ENCODE results near the gene ATL1. TPM values are rescaled to one million over a fixed set of nuclear protein-coding genes. Genes with fewer than 3 reads are reported as not detected.

ATL1 gene
- total RNA-seq, 2 donors from 2014 or later: 0.88 to 1.7 TPM

DNA sequence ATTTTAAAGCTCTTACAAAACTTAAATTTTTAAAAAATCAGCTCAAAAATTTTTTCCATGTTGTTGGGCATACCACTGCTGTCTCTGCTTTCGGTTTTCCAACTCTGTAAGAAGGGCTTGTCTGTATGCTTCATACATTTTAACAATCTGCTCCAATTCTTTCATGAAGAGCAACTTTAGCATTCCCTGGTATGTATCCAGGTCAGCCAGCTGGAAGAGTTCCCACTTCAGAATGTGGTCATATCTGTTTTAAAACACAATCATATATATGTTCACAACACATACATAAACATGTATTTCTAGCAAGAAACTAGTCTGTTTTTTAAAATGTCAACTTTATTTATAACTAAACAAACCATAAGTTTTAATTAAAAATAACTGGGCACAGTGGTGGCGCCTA lies 75.2 kb downstream of the ATL1 start:
- Histone ChIP-seq H3K9ac (ENCODE audit: extremely low read depth, low read length, poor library complexity, severe bottlenecking) (no peak overlapping the region), H3K27ac (ENCODE audit: low read depth, low read length) (no peak overlapping the region), H3K36me3 (ENCODE audit: control insufficient read depth, insufficient read depth, low read length) (peaks cover 21% of the 10 kb centered on the region), H3K4me1 (ENCODE audit: control insufficient read depth, insufficient read depth, low read length) (no peaks in the 10 kb centered on the region), H3K27me3 (ENCODE audit: control insufficient read depth, insufficient read depth, low read length, poor library complexity, severe bottlenecking) (no peaks in the 10 kb centered on the region), H3K9me3 (ENCODE audit: control insufficient read depth, low read length) (no peaks in the 10 kb centered on the region), H3K4me3 (ENCODE audit: low read length) (no peak overlapping the region)
- whole genome bisulfite sequencing, 2 experiments (ENCODE audit: insufficient coverage in 1 of 2, insufficient read length in 1 of 2): 99 to 100% methylated on average over 1 to 2 of the region's 2 CpGs
- H3K9me3 Mint-ChIP-seq: no peaks in the 10 kb centered on the region
- H3K4me3 Mint-ChIP-seq: no peak overlapping the region
- TF ChIP-seq, protein P1, sequence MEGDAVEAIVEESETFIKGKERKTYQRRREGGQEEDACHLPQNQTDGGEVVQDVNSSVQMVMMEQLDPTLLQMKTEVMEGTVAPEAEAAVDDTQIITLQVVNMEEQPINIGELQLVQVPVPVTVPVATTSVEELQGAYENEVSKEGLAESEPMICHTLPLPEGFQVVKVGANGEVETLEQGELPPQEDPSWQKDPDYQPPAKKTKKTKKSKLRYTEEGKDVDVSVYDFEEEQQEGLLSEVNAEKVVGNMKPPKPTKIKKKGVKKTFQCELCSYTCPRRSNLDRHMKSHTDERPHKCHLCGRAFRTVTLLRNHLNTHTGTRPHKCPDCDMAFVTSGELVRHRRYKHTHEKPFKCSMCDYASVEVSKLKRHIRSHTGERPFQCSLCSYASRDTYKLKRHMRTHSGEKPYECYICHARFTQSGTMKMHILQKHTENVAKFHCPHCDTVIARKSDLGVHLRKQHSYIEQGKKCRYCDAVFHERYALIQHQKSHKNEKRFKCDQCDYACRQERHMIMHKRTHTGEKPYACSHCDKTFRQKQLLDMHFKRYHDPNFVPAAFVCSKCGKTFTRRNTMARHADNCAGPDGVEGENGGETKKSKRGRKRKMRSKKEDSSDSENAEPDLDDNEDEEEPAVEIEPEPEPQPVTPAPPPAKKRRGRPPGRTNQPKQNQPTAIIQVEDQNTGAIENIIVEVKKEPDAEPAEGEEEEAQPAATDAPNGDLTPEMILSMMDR (conservative IDR thresholded peaks at IDR 0.05): no peak
- no peak overlapping the region for H3K27ac Mint-ChIP-seq
- H3K27me3 Mint-ChIP-seq (ENCODE audit: insufficient read depth): no peaks in the 10 kb centered on the region
- no peaks in the 10 kb centered on the region for H3K4me1 Mint-ChIP-seq
- peaks cover 17% of the 10 kb centered on the region for H3K36me3 Mint-ChIP-seq (ENCODE audit: low read depth)
- no peak for DNase-seq

DNA sequence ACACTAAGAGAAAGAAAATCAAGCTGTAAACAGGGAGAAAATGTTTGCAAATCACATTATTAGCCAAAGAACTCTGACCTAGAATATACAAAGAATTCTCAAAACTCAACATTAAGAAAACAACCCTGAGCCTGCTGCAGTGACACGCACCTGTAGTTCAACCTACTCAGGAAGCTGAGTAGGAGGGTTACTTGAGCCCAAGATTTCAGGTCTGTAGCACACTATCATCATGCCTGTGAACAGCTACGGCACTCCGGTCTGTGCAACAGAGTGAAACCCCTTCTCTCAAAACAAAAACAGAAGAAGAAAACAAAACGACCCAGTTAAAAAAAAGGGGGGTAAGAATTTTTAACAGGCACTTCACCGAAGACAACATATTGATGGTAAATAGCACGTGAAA lies 87.3 kb downstream of the ATL1 start:
- H3K9me3 ChIP-seq (ENCODE audit: control insufficient read depth, low read length): no peaks in the 10 kb centered on the region
- peaks cover 12% of the 10 kb centered on the region for H3K36me3 ChIP-seq (ENCODE audit: control insufficient read depth, insufficient read depth, low read length)
- H3K27me3 ChIP-seq (ENCODE audit: control insufficient read depth, insufficient read depth, low read length, poor library complexity, severe bottlenecking): no peaks in the 10 kb centered on the region
- H3K4me1 ChIP-seq (ENCODE audit: control insufficient read depth, insufficient read depth, low read length): no peaks in the 10 kb centered on the region
- Mint-ChIP-seq H3K27ac (no peak overlapping the region), H3K9me3 (no peaks in the 10 kb centered on the region), H3K4me1 (peaks cover 3% of the 10 kb centered on the region), H3K4me3 (no peak overlapping the region), H3K27me3 (ENCODE audit: insufficient read depth) (no peaks in the 10 kb centered on the region), H3K36me3 (ENCODE audit: low read depth) (peaks cover 25% of the 10 kb centered on the region)
- H3K4me3 ChIP-seq (ENCODE audit: low read length): no peak overlapping the region
- 90 to 100% methylated on average over 4 to 6 of the region's 6 CpGs for WGBS, 2 experiments (ENCODE audit: insufficient coverage in 1 of 2, insufficient read length in 1 of 2)
- TF ChIP-seq, protein P1 (conservative IDR thresholded peaks at IDR 0.05): no peak
- no peak overlapping the region for H3K9ac ChIP-seq (ENCODE audit: extremely low read depth, low read length, poor library complexity, severe bottlenecking)
- DNase-seq: no peak
- no peak overlapping the region for H3K27ac ChIP-seq (ENCODE audit: low read depth, low read length)

DNA sequence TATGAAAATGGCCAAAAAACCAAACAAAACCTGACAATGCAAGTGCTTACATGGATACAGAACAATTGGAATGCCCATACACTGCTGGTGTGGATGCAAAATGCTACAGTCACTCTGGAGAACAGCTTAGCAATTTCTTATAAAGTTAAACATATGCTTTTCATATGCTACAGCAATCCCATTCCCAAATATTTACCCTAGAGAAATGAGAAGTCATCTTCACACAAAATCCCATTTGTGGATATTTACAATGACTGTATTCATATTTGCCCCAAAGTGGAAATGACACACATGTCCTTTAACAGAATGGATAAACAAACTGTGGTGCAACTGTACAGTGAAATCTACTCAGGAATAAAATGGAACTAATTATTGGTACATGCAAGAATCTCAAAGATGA lies 87.8 kb downstream of the ATL1 start:
- Mint-ChIP-seq H3K27ac (no peak overlapping the region), H3K36me3 (ENCODE audit: low read depth) (peaks cover 24% of the 10 kb centered on the region)
- H3K4me3 ChIP-seq (ENCODE audit: low read length): no peak overlapping the region

More for the DNA sequence above, 87.8 kb downstream of the ATL1 start:
- TF ChIP-seq, protein P1 (conservative IDR thresholded peaks at IDR 0.05): no peak
- H3K9me3 Mint-ChIP-seq: no peaks in the 10 kb centered on the region
- H3K4me3 Mint-ChIP-seq: no peak overlapping the region
- Histone ChIP-seq H3K9me3 (ENCODE audit: control insufficient read depth, low read length) (no peaks in the 10 kb centered on the region), H3K27ac (ENCODE audit: low read depth, low read length) (no peak overlapping the region), H3K36me3 (ENCODE audit: control insufficient read depth, insufficient read depth, low read length) (peaks cover 11% of the 10 kb centered on the region), H3K4me1 (ENCODE audit: control insufficient read depth, insufficient read depth, low read length) (no peaks in the 10 kb centered on the region), H3K9ac (ENCODE audit: extremely low read depth, low read length, poor library complexity, severe bottlenecking) (no peak overlapping the region), H3K27me3 (ENCODE audit: control insufficient read depth, insufficient read depth, low read length, poor library complexity, severe bottlenecking) (no peaks in the 10 kb centered on the region)
- H3K4me1 Mint-ChIP-seq: peaks cover 3% of the 10 kb centered on the region
- H3K27me3 Mint-ChIP-seq (ENCODE audit: insufficient read depth): no peaks in the 10 kb centered on the region
- no peak for DNase-seq
